Fibroblast of mammary gland (primary cell): ENCODE results near the gene CDYL.

Experiments
- DNase-seq: peaks from one replicate; pipeline ENCODE4 v3.0.0-alpha.2; 2010; ENCODE audit warnings: low read depth
- H3K4me3 ChIP-seq: 2 replicates; pipeline ENCODE4 v1.5.1; 2011; ENCODE audit warnings: low read depth, mild to moderate bottlenecking, low read length, moderate library complexity; ENCODE audit not compliant: control insufficient read depth
- TF ChIP-seq, protein P1 (sequence below): conservative IDR thresholded peaks from 2 replicates; pipeline ENCODE4 v1.5.1; 2011; ENCODE audit warnings: low read depth, low read length, inconsistent platforms; ENCODE audit not compliant: control insufficient read depth, insufficient read depth

CDYL gene

DNA sequence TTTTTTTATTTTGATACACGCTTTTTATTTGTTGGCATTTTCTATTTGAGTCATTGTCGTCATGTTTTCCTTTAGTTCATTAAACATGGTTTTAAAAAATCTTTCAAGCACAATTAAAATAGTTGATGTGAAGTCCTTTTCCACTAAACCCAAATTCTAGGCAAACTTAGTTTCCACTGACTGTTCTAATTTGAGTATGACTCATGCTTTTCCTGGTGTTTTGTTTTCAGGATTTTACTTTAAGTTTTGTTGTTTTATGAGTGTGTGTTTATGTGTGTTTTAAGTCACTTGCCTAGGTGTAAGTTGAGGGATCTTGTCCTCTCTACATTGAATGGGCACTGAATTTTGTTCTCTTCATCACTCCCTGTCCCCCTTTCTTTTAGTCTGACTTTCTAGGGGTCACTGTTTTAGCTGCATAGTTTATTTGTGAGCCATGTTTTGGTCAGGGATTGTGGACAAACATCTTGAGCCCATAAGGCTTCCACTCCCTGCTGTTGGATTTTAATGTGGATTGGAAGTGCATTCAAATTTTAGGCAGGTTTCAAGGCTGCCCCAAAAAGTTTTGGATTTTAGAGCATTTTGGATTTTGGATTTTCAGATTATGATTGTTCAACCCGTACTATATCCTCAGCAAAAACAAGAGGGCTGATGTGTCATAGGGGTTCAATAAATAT, 94.8 kb downstream of the CDYL start:
- peak; percentile 47 for DNase-seq
- H3K4me3 ChIP-seq, result no peak overlapping the region
- TF ChIP-seq, protein P1, sequence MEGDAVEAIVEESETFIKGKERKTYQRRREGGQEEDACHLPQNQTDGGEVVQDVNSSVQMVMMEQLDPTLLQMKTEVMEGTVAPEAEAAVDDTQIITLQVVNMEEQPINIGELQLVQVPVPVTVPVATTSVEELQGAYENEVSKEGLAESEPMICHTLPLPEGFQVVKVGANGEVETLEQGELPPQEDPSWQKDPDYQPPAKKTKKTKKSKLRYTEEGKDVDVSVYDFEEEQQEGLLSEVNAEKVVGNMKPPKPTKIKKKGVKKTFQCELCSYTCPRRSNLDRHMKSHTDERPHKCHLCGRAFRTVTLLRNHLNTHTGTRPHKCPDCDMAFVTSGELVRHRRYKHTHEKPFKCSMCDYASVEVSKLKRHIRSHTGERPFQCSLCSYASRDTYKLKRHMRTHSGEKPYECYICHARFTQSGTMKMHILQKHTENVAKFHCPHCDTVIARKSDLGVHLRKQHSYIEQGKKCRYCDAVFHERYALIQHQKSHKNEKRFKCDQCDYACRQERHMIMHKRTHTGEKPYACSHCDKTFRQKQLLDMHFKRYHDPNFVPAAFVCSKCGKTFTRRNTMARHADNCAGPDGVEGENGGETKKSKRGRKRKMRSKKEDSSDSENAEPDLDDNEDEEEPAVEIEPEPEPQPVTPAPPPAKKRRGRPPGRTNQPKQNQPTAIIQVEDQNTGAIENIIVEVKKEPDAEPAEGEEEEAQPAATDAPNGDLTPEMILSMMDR, result no peak

DNA sequence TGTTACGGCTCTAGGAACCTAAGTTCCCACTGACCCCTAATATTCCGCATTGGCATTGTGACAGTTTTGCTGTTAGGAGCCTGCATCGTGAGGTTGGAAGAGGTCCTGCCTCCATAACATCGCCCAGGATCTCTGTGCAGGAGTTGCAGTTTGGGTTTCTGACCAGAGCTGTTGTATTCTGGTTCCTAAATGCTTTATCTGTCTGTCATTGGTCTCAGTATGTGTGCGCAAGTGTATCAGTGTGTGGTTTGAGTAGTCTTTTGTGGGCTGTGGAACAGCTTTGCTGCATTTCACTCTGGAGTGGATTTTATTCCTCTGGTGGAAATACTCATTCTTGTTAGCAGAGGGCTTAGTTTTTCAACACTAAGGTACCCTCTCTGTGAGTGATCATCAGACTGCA, 95.6 kb downstream of the CDYL start:
- H3K4me3 ChIP-seq, result no peak overlapping the region
- TF ChIP-seq, protein P1, result no peak

DNA sequence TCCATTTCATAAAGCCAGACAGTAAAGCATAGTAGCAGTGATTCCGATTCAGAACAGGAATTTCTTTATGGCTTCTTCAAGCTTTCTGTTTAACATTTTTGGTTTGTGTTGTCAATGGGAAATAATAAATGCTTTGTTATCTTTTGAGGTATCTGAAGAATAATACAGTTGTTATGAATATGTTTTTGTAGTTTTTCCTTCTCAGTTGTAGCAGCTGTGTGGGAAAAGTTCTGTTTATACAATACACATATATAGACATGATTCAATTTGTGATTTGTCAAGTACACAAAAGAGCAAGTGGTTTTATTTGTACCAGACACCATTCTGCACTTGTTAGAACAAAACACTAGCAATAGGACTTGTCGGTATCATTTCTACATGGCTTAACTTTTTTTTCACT, 96.6 kb downstream of the CDYL start:
- no peak for DNase-seq
- TF ChIP-seq, protein P1, result no peak
- H3K4me3 ChIP-seq, result no peak overlapping the region

More for the DNA sequence above, 95.6 kb downstream of the CDYL start:
- DNase-seq, result no peak

DNA sequence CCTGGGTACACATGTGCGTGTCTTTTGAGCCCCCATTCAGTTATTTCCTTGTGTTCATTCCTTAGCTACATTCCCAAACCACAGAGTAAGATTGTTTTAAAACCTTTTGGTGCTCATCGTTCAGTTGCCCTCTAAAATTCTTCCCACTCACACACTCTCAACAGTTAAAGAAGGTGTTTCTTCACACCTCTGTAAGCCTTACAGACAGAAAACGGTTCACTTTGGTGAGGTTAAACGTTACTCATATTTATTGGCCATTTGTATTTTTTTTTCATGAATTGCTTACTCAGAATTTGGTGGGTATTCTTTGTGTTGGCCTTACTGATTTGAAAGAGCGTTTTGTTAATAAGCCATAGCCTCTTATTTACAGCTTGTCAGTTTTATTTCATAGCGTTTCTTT, 97.7 kb downstream of the CDYL start:
- H3K4me3 ChIP-seq, result no peak overlapping the region
- TF ChIP-seq, protein P1, result no peak
- no peak for DNase-seq

DNA sequence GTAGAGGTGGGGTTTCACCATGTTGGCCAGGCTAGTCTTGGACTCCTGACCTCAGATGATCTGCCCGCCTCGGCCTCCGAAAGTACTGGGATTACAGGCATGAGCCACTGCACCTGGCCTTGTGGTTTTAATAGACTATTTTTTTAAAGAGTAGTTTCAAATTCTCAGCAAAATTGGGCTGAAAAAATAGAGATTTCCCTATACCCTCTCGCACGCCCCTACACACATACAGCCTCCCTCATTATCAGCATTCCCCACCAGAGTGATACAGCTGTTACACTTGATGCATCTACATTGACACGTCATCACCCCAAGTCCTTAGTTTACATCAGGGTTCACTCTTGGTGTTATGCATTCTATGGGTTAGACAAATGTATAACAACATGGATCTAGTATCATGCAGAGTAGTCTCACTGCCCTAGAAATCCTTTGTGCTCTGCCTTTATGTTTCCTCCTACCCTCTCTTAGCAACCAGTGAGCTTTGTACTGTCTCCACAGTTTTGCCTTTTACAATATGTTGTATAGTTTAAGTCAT, 103.6 kb downstream of the CDYL start:
- TF ChIP-seq, protein P1, result no peak
- no peak for DNase-seq
- H3K4me3 ChIP-seq, result no peak overlapping the region

DNA sequence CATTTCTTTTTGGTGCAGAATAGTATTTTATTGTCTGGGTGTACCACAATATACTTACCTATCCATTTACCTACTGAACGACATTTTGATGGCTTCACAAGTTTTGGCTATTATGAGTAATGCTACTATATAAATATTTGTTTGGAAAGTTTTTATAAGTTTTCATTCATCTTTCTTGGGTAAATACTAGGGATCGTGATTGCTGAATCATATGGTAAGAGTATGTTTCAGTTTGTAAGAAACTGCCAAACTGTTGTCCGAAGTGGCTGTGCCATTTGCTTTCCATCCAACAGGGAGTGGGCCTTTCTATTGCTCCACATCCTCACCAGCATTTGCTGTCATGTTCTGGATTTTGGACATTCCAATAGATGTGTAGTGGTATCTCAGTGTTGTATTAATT, 104.2 kb downstream of the CDYL start:
- TF ChIP-seq, protein P1, result no peak
- no peak for DNase-seq
- H3K4me3 ChIP-seq, result no peak overlapping the region

DNA sequence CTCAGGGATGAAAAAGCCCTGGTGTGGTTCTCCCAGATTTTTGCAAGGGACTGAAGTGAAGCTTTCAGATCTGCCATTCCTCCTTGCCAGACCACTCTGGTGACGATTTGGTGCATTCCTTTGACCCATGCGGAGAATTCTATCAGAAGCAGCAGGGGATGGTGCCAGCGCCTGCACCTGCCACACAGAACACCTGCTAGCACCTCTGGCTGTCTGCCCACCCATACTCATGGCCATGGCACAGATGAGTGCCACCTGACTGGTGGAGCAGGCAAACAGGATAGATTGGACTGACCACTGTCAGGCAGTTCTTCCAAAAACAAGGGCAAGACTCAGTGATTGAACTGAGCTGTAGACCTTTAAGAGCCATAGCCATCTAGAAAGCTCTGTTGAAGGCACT, 107.1 kb downstream of the CDYL start:
- DNase-seq, result no peak
- no peak overlapping the region for H3K4me3 ChIP-seq
- TF ChIP-seq, protein P1, result no peak
